G401 (cell line): ENCODE measurements around the gene KLHL29. TPM values are rescaled to one million over a fixed set of nuclear protein-coding genes. Genes with fewer than 3 reads are reported as not detected.
A peak's percentile ranks its signal among the peaks of the same experiment; 100 is the strongest.

Experiments
- DNase-seq: peaks from one replicate; pipeline ENCODE4 v3.0.0-alpha.2; 2015; ENCODE audit warnings: low spot score
- in situ Hi-C: cut with HindIII; loops from 2 replicates; pipeline ENCODE4 v1.10.0; 2016; ENCODE audit warnings: low sequenced_read_pairs, mixed read lengths
- total RNA-seq: library from RNA; depleted of rRNA; stranded (reverse); fragments of >200 nt; shearing (Covaris generic); gene quantifications from 2 replicates; pipeline ENCODE4 v1.2.3, GENCODE V29; 2014

The KLHL29 gene
- total RNA-seq, 1 experiment from 2014 or later: not detected

- in situ Hi-C loops: no loop called here
- no peak for DNase-seq
Observed at GRCh38 chr2:23531881-23532280, 146.9 kb downstream of the KLHL29 start.

GRCh38 chr2:23532391-23533337 is 147.7 kb downstream of the KLHL29 start:
- DNase-seq: no peak
- in situ Hi-C loops: no loop called here

- in situ Hi-C loops: no loop called here
- no peak for DNase-seq
Observed at GRCh38 chr2:23533338-23533695, 148.3 kb downstream of the KLHL29 start.

GRCh38 chr2:23534771-23535170 is 149.8 kb downstream of the KLHL29 start:
- in situ Hi-C loops: no loop called here
- DNase-seq: no peak

- in situ Hi-C loops: no loop called here
- no peak for DNase-seq
Observed at GRCh38 chr2:23536326-23536725, 151.3 kb downstream of the KLHL29 start.

GRCh38 chr2:23537991-23538390 is 153.0 kb downstream of the KLHL29 start:
- no peak for DNase-seq
- in situ Hi-C loops: no loop called here

GRCh38 chr2:23538566-23538965 is 153.6 kb downstream of the KLHL29 start:
- no peak for DNase-seq
- in situ Hi-C loops: no loop called here

- DNase-seq: no peak
- in situ Hi-C loops: no loop called here
Observed at GRCh38 chr2:23540804-23541360, 155.9 kb downstream of the KLHL29 start.

- no peak for DNase-seq
- in situ Hi-C loops: no loop called here
Observed at GRCh38 chr2:23541503-23542229, 156.7 kb downstream of the KLHL29 start.

- no peak for DNase-seq
- in situ Hi-C loops: no loop called here
Observed at GRCh38 chr2:23542230-23542789, 157.3 kb downstream of the KLHL29 start.

GRCh38 chr2:23543302-23543701 is 158.3 kb downstream of the KLHL29 start:
- DNase-seq: no peak
- in situ Hi-C loops: no loop called here

- no peak for DNase-seq
Observed at GRCh38 chr2:23543728-23544127, 158.7 kb downstream of the KLHL29 start.

GRCh38 chr2:23544589-23545295 is 159.8 kb downstream of the KLHL29 start:
- DNase-seq: no peak
- in situ Hi-C loops: no loop called here

More at GRCh38 chr2:23543728-23544127, 158.7 kb downstream of the KLHL29 start:
- in situ Hi-C loops: no loop called here

GRCh38 chr2:23545396-23545795 is 160.4 kb downstream of the KLHL29 start:
- in situ Hi-C loops: no loop called here

GRCh38 chr2:23545811-23546210 is 160.8 kb downstream of the KLHL29 start:
- peak; percentile 53 for DNase-seq
- in situ Hi-C loops: no loop called here

More at GRCh38 chr2:23545396-23545795, 160.4 kb downstream of the KLHL29 start:
- DNase-seq: peak; percentile 27

GRCh38 chr2:23546913-23547312 is 161.9 kb downstream of the KLHL29 start:
- no peak for DNase-seq
- in situ Hi-C loops: no loop called here

- DNase-seq: no peak
- in situ Hi-C loops: no loop called here
Observed at GRCh38 chr2:23547725-23548124, 162.7 kb downstream of the KLHL29 start.

- in situ Hi-C loops: no loop called here
- no peak for DNase-seq
Observed at GRCh38 chr2:23548143-23548769, 163.3 kb downstream of the KLHL29 start.

- in situ Hi-C loops: no loop called here
- DNase-seq: peak; percentile 23
Observed at GRCh38 chr2:23549051-23549450, 164.1 kb downstream of the KLHL29 start.
